HG02870 (cell line): Measurements from ENCODE around the gene UXS1.

Experiments
- ATAC-seq: cut with Tn5 transposase; IDR thresholded peaks from one replicate; pipeline ENCODE4 v1.9.1; 2021; ENCODE audit warnings: mild to moderate bottlenecking, moderate library complexity; ENCODE audit not compliant: unreplicated experiment

The UXS1 gene

GRCh38 chr2:106189764-106190468 is 4.2 kb downstream of the UXS1 start:
- no peak for ATAC-seq

- no peak for ATAC-seq
These were observed 4.8 kb downstream of the UXS1 start for GRCh38 chr2:106189325-106189724.

GRCh38 chr2:106187273-106187891 is 6.7 kb downstream of the UXS1 start:
- no peak for ATAC-seq

GRCh38 chr2:106185475-106186184 is 8.5 kb downstream of the UXS1 start:
- ATAC-seq: no peak

- no peak for ATAC-seq
These were observed 9.2 kb downstream of the UXS1 start for GRCh38 chr2:106184857-106185256.

- no peak for ATAC-seq
These were observed 9.7 kb downstream of the UXS1 start for GRCh38 chr2:106184394-106184793.

GRCh38 chr2:106183101-106183696 is 10.9 kb downstream of the UXS1 start:
- no peak for ATAC-seq

GRCh38 chr2:106181064-106181463 is 13.0 kb downstream of the UXS1 start:
- no peak for ATAC-seq

- ATAC-seq: no peak
These were observed 13.5 kb downstream of the UXS1 start for GRCh38 chr2:106180602-106181001.

- no peak for ATAC-seq
These were observed 15.4 kb downstream of the UXS1 start for GRCh38 chr2:106178716-106179115.

GRCh38 chr2:106177581-106177980 is 16.5 kb downstream of the UXS1 start:
- ATAC-seq: no peak

- no peak for ATAC-seq
These were observed 17.5 kb downstream of the UXS1 start for GRCh38 chr2:106176446-106177099.

- no peak for ATAC-seq
These were observed 18.8 kb downstream of the UXS1 start for GRCh38 chr2:106175086-106175850.

GRCh38 chr2:106174056-106174455 is 20.0 kb downstream of the UXS1 start:
- ATAC-seq: no peak

GRCh38 chr2:106172649-106173048 is 21.5 kb downstream of the UXS1 start:
- no peak for ATAC-seq

- ATAC-seq: no peak
These were observed 25.4 kb downstream of the UXS1 start for GRCh38 chr2:106168657-106169056.

- no peak for ATAC-seq
These were observed 27.0 kb downstream of the UXS1 start for GRCh38 chr2:106167067-106167466.

- ATAC-seq: no peak
These were observed 28.5 kb downstream of the UXS1 start for GRCh38 chr2:106165561-106165960.

GRCh38 chr2:106165029-106165428 is 29.1 kb downstream of the UXS1 start:
- ATAC-seq: no peak

GRCh38 chr2:106163948-106164545 is 30.1 kb downstream of the UXS1 start:
- ATAC-seq: no peak
